Measurements from ENCODE around the gene UBE3A. TPM values are rescaled to one million over a fixed set of nuclear protein-coding genes. Genes with fewer than 3 reads are reported as not detected.
A peak's percentile ranks its signal among the peaks of the same experiment; 100 is the strongest.
"Not testable (repeated sequence)": the region's sequence is repeated elsewhere in the genome, so short reads cannot be mapped to it uniquely, and the experiment has no call there.

UBE3A gene
- total RNA-seq, 2 experiments from 2014 or later = 87.7 to 92.2 TPM

DNA sequence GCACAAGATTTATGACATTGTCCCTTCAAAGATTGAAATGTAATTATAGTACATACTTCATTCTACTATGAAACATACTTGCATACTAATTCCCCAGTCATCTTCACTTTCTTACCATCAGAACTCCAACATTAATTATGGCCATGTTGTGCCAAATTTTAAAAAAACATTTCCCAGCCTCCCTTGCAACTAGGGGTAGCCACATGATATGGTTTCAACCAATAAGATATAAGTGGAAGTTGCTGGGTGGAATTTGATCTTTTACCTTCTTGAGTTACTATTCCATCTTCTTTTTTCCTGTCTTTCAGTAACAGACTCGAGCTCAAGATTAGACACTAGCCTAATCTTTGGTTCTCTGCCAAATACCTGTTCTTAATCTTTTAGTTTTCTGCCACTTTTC lies 25.6 kb upstream of the UBE3A start:
- no peaks in the 10 kb centered on the region for H3K4me1 Mint-ChIP-seq (ENCODE audit: low read depth)
- POLR2A ChIA-PET = interaction anchor here (0.6 kb wide), 1 partner anchor 1273 kb away, joined by 3 read pairs; no protein-coding TSS in a partner anchor
- H3K27ac Mint-ChIP-seq = no peak overlapping the region
- H3K4me3 Mint-ChIP-seq = no peak overlapping the region
- H3K9me3 Mint-ChIP-seq (ENCODE audit: insufficient read depth) = peaks cover 8% of the 10 kb centered on the region
- ATAC-seq (no peak), DNase-seq (no peak)
- H3K27me3 Mint-ChIP-seq (ENCODE audit: low read depth) = no peaks in the 10 kb centered on the region
- H3K36me3 Mint-ChIP-seq (ENCODE audit: low read depth) = no peaks in the 10 kb centered on the region
- CTCF ChIA-PET = no interaction called here

DNA sequence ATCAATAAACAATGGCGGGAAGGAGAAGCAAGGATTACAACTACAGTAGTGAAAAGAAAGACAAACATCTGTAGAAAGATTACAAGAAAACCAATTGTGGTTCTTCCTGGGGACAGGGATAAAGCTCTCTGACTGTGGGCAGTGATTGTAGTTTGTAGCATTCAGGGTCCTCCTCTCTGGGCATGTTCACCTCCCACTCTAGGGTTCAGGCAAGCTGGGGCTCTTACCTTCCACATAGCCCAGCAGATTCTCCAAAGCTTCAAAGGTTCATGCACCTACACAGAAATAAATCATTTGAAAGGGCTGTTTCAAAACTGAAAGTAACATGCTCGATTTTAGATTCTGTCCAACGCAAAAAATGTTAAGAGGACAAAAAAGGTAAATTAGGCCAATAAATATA lies 17.4 kb upstream of the UBE3A start:
- Mint-ChIP-seq H3K4me1 (ENCODE audit: low read depth) (no peaks in the 10 kb centered on the region), H3K4me3 (no peak overlapping the region), H3K27ac (no peak overlapping the region), H3K27me3 (ENCODE audit: low read depth) (no peaks in the 10 kb centered on the region), H3K9me3 (ENCODE audit: insufficient read depth) (peaks cover 8% of the 10 kb centered on the region), H3K36me3 (ENCODE audit: low read depth) (no peaks in the 10 kb centered on the region)
- POLR2A ChIA-PET = no interaction called here
- DNase-seq (no peak), ATAC-seq (no peak)
- CTCF ChIA-PET = no interaction called here

DNA sequence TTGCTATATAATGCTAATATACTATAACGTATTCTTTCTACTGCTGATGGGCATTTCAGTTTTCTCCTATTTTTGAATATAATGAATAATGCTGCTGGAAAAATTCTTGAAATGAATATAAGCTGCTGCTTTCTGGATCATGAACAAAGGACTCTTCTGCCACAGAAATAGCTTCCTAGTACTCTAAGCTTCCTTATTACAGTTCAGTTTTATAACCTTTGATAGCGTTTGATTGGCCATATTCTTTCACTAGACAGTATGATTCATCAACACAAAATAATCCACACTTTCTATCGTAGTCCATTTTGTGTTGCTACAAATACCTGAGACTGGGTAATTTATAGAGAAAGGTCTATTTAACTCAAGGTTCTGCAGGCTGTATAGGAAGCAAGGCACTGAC lies 16.4 kb upstream of the UBE3A start:
- ChIA-PET POLR2A (interaction anchor here (0.6 kb wide), 1 partner anchor 16 kb away, joined by 3 read pairs; no protein-coding TSS in a partner anchor), CTCF (interaction anchor here (0.7 kb wide), 1 partner anchor 186 kb away, joined by 3 read pairs; no protein-coding TSS in a partner anchor)
- no peak for ATAC-seq
- Mint-ChIP-seq H3K27ac (no peak overlapping the region), H3K9me3 (ENCODE audit: insufficient read depth) (peaks cover 9% of the 10 kb centered on the region), H3K4me1 (ENCODE audit: low read depth) (no peaks in the 10 kb centered on the region), H3K36me3 (ENCODE audit: low read depth) (no peaks in the 10 kb centered on the region), H3K4me3 (no peak overlapping the region), H3K27me3 (ENCODE audit: low read depth) (no peaks in the 10 kb centered on the region)
- DNase-seq = no peak

DNA sequence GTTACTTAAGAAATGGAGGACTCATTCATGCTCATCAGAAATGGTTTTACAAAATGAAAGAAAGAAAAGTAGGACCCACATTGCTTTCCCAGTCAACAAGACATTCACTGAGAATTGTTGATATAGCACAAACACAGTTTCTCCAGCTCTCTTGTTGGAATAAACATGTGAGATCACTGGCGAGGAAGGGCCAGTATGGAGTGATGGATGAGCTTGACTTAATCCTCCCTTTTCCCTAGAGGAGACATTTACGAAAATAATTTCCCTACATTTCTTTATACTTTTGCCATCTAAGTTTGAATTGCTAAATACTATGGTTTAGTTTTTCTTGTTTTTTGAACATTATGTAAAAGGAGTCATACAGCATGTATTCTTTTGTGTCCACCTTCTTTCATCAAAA lies 15.9 kb upstream of the UBE3A start:
- Mint-ChIP-seq H3K4me1 (ENCODE audit: low read depth) (no peaks in the 10 kb centered on the region), H3K36me3 (ENCODE audit: low read depth) (no peaks in the 10 kb centered on the region), H3K27me3 (ENCODE audit: low read depth) (no peaks in the 10 kb centered on the region), H3K4me3 (no peak overlapping the region), H3K27ac (no peak overlapping the region), H3K9me3 (ENCODE audit: insufficient read depth) (peaks cover 9% of the 10 kb centered on the region)
- no peak for DNase-seq
- no peak for ATAC-seq
- ChIA-PET POLR2A (interaction anchor here (0.6 kb wide), 1 partner anchor 15 kb away, joined by 3 read pairs; no protein-coding TSS in a partner anchor), CTCF (no interaction called here)

DNA sequence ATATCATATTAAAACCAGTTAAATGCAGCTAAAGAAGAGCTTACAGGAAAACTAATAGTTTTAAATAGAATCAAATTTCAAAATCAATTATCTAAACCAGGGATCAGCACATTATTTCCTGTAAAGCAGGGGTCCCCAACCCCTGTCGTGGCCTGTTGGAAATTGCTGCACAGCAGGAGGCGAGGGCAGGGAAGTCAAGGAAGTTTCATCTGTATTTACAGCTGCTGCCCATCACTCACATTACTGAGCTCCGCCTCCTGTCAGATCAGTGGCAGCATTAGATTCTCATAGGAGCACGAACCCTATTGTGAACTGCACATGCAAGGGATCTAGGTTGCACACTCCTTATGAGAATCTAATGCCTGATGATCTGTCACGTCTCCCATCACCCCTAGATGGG lies 14.4 kb upstream of the UBE3A start:
- H3K4me3 Mint-ChIP-seq; ATAC-seq; H3K4me1 Mint-ChIP-seq (ENCODE audit: low read depth); POLR2A ChIA-PET; H3K36me3 Mint-ChIP-seq (ENCODE audit: low read depth); H3K9me3 Mint-ChIP-seq (ENCODE audit: insufficient read depth); DNase-seq; H3K27ac Mint-ChIP-seq; H3K27me3 Mint-ChIP-seq (ENCODE audit: low read depth): not testable (repeated sequence)
- CTCF ChIA-PET = interaction anchor here (1.1 kb wide), 1 partner anchor 14 kb away, joined by 3 read pairs; no protein-coding TSS in a partner anchor

DNA sequence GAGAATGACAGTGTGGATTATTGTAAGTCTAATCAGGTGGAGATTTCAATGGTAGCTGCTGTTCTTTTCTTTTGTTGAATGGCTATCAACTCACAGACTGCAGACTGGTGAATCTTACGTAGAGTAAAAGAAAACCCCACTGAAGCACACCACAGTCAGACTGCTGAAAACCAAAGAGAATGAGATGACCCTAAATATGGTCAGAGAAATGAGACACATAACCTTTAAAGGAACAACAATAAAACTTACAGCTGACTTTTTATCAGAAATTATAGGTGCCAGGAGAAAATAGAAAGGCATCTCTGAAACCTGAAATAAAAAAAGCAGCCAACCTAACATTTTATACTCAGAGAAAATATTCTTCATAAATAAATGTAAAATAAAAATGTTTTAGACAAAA lies 12.7 kb upstream of the UBE3A start:
- POLR2A ChIA-PET = no interaction called here
- peaks cover 9% of the 10 kb centered on the region for H3K9me3 Mint-ChIP-seq (ENCODE audit: insufficient read depth)
- no peaks in the 10 kb centered on the region for H3K36me3 Mint-ChIP-seq (ENCODE audit: low read depth)
- no peak overlapping the region for H3K27ac Mint-ChIP-seq
- CTCF ChIA-PET = no interaction called here
- ATAC-seq (no peak), DNase-seq (no peak)
- no peaks in the 10 kb centered on the region for H3K4me1 Mint-ChIP-seq (ENCODE audit: low read depth)
- H3K27me3 Mint-ChIP-seq (ENCODE audit: low read depth) = no peaks in the 10 kb centered on the region
- no peak overlapping the region for H3K4me3 Mint-ChIP-seq

DNA sequence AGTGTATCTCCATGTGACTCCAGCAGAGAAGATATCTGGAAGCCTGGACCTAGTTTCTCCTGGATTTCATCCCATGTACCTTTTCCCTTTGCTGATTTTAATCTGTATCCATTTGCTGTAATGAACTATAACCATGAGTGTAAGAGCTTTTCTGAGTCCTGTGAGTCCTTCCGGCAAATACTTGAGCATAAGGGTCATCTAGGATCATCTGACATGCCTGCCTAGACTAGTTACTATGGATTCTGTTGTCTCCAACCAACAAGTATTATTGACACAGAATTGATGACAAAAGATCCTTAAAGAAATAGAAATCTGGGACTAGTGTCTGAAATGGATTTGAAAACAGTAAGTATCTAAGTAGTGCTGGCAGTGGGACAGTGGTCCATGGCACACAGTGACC lies 11.3 kb upstream of the UBE3A start:
- no peaks in the 10 kb centered on the region for H3K4me1 Mint-ChIP-seq (ENCODE audit: low read depth)
- peaks cover 2% of the 10 kb centered on the region for H3K27me3 Mint-ChIP-seq (ENCODE audit: low read depth)
- no peaks in the 10 kb centered on the region for H3K36me3 Mint-ChIP-seq (ENCODE audit: low read depth)
- DNase-seq (no peak), ATAC-seq (no peak)
- ChIA-PET CTCF (no interaction called here), POLR2A (no interaction called here)
- peaks cover 9% of the 10 kb centered on the region for H3K9me3 Mint-ChIP-seq (ENCODE audit: insufficient read depth)
- H3K4me3 Mint-ChIP-seq = no peak overlapping the region
- no peak overlapping the region for H3K27ac Mint-ChIP-seq

DNA sequence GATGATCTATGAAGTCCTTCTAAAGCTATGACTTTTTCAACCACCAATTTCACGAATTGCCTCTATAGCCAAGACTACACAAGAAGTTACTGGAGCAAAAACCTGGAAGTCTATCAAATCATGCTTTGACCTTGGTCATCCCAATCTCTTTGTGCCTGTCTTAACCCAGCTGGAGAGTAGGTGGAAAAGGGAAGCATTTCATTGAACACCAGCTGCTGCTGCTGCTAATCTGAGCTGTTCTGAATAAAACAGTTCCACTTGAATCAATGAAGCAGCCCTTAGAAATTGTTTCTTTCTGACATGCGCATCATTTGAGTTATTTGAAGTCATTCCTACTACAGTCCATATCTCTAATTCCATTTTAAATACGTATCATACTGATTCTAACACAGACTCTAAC lies 7.3 kb upstream of the UBE3A start:
- DNase-seq (no peak), ATAC-seq (no peak)
- ChIA-PET POLR2A (no interaction called here), CTCF (no interaction called here)
- Mint-ChIP-seq H3K36me3 (ENCODE audit: low read depth) (peaks cover 5% of the 10 kb centered on the region), H3K4me3 (no peak overlapping the region), H3K4me1 (ENCODE audit: low read depth) (no peaks in the 10 kb centered on the region), H3K9me3 (ENCODE audit: insufficient read depth) (peaks cover 2% of the 10 kb centered on the region), H3K27ac (no peak overlapping the region), H3K27me3 (ENCODE audit: low read depth) (peaks cover 2% of the 10 kb centered on the region)

DNA sequence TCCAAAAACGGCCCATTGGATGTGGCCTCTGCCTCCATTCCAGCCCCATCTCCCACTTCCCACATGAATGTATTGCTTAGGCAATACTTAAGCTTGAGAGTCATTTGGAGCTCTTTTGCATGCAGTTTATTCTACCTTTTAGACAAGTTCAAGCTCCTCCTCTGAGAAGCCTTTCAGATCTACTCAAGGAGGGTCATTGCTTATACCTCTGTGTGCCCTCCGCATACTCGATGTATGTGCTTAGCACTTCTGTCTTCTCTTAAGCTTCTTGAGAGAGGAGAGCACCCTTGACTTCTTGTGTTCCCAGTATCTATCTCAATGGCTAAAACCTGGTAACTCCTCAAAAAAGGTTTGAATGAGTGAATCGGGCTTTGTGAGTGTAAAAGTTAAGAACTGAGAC lies 6.6 kb upstream of the UBE3A start:
- Mint-ChIP-seq H3K27ac (no peak overlapping the region), H3K4me1 (ENCODE audit: low read depth) (no peaks in the 10 kb centered on the region), H3K27me3 (ENCODE audit: low read depth) (peaks cover 2% of the 10 kb centered on the region), H3K36me3 (ENCODE audit: low read depth) (peaks cover 7% of the 10 kb centered on the region), H3K9me3 (ENCODE audit: insufficient read depth) (no peaks in the 10 kb centered on the region), H3K4me3 (no peak overlapping the region)
- DNase-seq (no peak), ATAC-seq (no peak)
- POLR2A ChIA-PET = no interaction called here
- CTCF ChIA-PET = no interaction called here

DNA sequence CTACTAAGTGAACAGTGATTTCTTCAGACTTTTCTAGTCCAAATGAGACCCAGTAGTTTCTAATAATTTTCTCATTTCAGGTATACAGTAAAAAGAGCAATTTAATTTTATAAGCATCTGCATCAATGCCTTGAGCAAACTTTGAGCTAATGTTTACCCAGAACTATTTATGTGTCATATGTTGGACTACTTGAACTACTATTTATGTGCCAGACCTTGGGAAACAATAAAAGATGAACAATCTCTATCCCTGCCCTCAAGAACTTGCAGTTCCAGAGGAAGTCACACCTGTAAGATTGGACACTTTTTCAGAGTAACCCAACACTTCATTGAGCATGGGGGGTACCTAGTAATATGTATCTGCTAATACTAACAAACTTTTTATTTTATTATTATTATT lies 2.3 kb upstream of the UBE3A start:
- POLR2A ChIA-PET = interaction anchor here (1.1 kb wide), 1 partner anchor 485 kb away, joined by 3 read pairs; no protein-coding TSS in a partner anchor
- CTCF ChIA-PET = no interaction called here

DNA sequence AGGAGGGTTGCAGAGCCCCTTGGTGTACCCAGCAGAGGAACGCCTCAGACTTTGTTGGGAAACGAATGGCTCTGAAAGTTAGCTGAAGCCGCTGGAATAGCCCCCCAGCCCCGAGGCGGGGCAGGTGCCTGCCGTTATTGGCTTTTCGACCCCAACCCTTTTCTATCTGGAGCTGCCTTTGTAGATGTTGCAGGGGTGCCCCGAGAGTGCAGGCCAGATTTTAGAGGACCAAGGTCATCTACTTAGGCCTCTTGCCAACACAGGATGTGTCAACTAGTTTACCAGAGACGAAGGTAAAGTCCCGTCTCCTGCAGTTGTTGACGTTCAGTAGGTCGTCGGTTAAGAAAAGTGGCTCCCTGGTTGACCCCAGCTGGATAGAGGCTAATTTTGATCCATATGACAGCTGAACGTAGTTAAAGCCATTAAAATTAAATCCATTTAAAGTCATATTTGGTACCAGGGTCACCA lies 579 bp upstream of the UBE3A start:
- DNase-seq (no peak), ATAC-seq (peak; percentile 2)
- Mint-ChIP-seq H3K27ac (peak overlapping the region; percentile 93), H3K27me3 (ENCODE audit: low read depth) (no peaks in the 10 kb centered on the region), H3K4me1 (ENCODE audit: low read depth) (peaks cover 30% of the 10 kb centered on the region), H3K9me3 (ENCODE audit: insufficient read depth) (no peaks in the 10 kb centered on the region), H3K36me3 (ENCODE audit: low read depth) (peaks cover 31% of the 10 kb centered on the region), H3K4me3 (peak overlapping the region; percentile 92)
- ChIA-PET POLR2A (interaction anchor here (0.5 to 0.8 kb wide), 6 partner anchors 10 to 483 kb away, joined by 3 to 4 read pairs (median 3); no protein-coding TSS in a partner anchor), CTCF (interaction anchor here (1.0 kb wide), 1 partner anchor 14 kb away, joined by 3 read pairs; no protein-coding TSS in a partner anchor)

More for the DNA sequence above, 2.3 kb upstream of the UBE3A start:
- ATAC-seq (no peak), DNase-seq (no peak)
- Mint-ChIP-seq H3K9me3 (ENCODE audit: insufficient read depth) (no peaks in the 10 kb centered on the region), H3K27ac (no peak overlapping the region), H3K4me1 (ENCODE audit: low read depth) (peaks cover 15% of the 10 kb centered on the region), H3K36me3 (ENCODE audit: low read depth) (peaks cover 16% of the 10 kb centered on the region), H3K27me3 (ENCODE audit: low read depth) (peaks cover 2% of the 10 kb centered on the region), H3K4me3 (no peak overlapping the region)

DNA sequence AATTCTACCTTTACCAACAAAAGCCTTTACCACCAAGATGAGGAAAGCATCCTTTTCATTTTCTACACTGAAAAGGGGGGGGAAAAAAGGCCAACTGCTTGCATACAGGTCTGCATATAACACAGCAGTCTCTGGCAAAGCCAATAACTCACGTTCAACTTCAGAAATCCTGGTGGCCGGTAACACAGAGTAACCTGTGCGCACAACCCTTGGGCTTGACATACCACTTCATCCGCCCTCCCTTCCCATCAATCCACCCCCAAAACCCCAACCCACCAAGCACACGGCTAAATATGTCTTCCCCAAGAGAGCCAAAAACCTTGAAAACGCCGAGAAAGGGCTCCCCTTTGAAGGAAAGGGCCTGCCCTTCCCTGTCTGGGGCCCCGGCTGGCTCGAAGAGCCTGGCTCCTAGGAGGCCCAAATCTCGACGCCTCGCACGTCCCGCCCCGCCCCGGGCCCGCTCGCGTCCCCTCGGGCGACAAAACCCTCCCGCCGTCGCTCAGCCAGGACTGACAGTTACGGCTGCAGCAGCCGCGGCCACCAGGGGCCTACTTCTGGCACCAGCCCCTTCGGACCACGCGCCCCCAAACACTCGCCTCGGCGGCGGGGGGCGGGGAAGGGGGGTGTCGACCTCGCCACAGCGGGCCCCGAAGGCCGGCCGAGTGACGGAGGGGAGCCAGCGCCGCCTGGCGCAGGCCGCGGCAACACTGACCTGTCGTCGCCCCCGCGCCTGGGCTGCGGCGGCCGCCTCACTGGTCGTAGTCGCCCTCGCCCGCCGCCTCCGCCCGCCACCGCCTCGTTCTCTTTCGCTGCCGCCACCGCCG lies 835 bp downstream of the UBE3A start:
- ATAC-seq = peak; percentile 45
- CTCF ChIA-PET = no interaction called here
- peaks cover 30% of the 10 kb centered on the region for H3K4me1 Mint-ChIP-seq (ENCODE audit: low read depth)

More for the DNA sequence above, 835 bp downstream of the UBE3A start:
- Mint-ChIP-seq H3K36me3 (ENCODE audit: low read depth) (peaks cover 31% of the 10 kb centered on the region), H3K27me3 (ENCODE audit: low read depth) (no peaks in the 10 kb centered on the region), H3K4me3 (peak overlapping the region; percentile 92), H3K27ac (peak overlapping the region; percentile 96), H3K9me3 (ENCODE audit: insufficient read depth) (no peaks in the 10 kb centered on the region)
- POLR2A ChIA-PET = interaction anchor here (0.6 kb wide), 1 partner anchor 79 kb away, joined by 3 read pairs; no protein-coding TSS in a partner anchor
- DNase-seq = peak; percentile 65

All from activated CD8-positive, alpha-beta T cell treated with anti-CD3 and anti-CD28 coated beads, Interleukin-2, amount 10 ng/mL, durations not matched to agents 7 days and 5 days (primary cell).